ENCODE measurements around the gene IFFO2.
"Not testable (repeated sequence)": the region's sequence is repeated elsewhere in the genome, so short reads cannot be mapped to it uniquely, and the experiment has no call there.

Gene IFFO2

DNA sequence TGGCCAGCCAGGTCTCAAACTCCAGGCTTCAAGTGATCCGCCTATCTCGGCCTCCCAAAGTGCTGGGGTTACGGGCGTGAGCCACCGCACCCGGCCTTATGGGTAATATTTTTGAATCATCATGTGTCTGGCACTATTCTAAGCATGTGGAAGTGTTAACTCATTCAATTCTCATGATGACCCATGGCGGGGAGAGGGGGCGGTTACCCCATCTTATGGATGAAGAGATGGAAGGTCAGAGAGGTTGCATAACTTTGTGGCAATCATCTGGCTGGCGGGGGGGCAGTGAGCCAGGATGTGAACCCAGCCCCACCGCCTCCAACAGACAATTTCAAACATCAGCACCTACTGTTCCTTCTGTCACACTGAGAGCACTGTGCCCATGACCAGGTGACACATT, 85.5 kb downstream of the IFFO2 start:
- Mint-ChIP-seq H3K4me3 (no peak overlapping the region), H3K9me3 (no peaks in the 10 kb centered on the region), H3K4me1 (ENCODE audit: low read depth) (no peaks in the 10 kb centered on the region), H3K27me3 (peaks cover 11% of the 10 kb centered on the region), H3K36me3 (ENCODE audit: low read depth) (no peaks in the 10 kb centered on the region), H3K27ac (no peak overlapping the region)
- no peak for DNase-seq

DNA sequence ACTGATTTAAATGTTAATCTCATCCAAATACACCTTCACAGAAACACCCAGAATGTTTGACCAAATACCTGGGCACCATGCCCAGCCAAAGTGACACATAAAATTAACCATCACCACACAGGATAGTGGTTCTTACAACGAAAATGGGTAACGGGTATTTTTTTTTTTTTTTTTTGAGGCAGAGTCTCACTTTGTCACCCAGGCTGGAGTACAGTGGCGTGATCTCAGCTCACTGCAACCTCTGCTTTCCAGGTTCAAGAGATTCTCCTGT, 85.9 kb downstream of the IFFO2 start:
- not testable (repeated sequence) for H3K4me3 Mint-ChIP-seq; DNase-seq; H3K4me1 Mint-ChIP-seq (ENCODE audit: low read depth); H3K36me3 Mint-ChIP-seq (ENCODE audit: low read depth); H3K9me3 Mint-ChIP-seq; H3K27ac Mint-ChIP-seq
- peaks cover 13% of the 10 kb centered on the region for H3K27me3 Mint-ChIP-seq

DNA sequence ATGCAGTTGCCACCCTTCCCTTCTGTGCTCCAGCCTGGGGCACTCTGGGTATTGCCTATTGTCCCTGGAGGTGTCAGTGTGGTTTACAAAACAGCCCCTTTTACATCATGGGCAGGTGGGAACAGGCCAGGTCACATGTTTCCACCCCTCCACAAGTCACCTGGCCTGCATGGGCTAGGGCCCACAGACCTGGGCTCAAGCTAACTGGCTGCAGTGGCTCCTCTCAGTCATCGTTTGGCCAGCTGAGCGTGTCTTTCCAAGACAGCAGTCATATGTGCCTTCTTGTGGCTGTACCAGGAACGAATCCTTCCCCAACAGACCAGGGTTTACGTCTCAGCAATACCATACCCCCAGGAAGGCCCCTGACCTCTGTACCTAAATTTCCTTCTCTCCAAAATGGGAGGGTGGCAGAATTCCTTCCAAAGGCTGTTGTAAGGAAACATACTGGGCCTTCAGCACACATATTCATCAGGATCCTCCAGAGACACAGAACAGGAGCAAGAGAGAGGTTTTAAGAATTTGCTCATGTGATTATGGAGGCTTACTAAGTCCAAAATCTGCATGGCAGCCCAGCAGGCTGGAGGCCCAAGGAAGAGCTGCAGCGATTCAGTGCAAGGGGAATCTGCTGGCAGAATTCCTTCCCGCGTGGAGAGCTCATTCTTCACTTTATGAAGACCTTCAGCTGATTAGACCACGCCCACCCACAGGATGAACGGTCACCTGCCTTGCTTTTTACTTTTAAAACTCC, 86.5 kb downstream of the IFFO2 start:
- Mint-ChIP-seq H3K4me3 (no peak overlapping the region), H3K4me1 (ENCODE audit: low read depth) (no peaks in the 10 kb centered on the region), H3K27me3 (peaks cover 14% of the 10 kb centered on the region), H3K36me3 (ENCODE audit: low read depth) (no peaks in the 10 kb centered on the region), H3K9me3 (no peaks in the 10 kb centered on the region), H3K27ac (no peak overlapping the region)
- no peak for DNase-seq

DNA sequence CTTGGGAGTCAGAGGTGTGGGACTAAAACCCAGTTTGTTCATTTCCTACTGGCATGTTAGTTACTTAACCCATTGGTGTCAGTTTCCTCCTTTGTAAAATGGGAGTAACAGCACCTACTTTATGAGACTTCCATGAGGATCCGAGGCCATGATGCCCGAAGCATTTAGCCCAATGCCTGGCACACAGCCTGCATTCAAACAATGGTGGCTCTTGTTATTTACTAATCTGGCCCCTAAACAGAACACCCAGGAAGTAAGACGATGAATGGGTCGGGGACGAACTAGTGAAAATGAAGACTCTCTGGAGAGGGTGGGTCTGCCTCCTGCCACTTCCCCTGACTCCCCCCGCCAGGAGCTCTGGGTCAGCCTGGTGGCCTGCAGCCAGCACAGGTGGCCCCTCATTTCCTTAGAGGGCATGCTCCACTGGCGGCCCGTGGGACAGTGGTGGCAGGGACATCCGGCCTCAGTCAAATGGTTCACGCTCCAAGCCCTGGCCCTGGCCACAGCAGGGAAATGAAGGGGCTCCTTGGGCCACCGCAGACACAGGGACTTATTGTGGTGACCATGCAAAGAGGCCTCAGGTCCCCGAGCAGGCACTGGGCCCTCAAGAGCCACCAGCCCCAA, 87.6 kb downstream of the IFFO2 start:
- Mint-ChIP-seq H3K4me1 (ENCODE audit: low read depth) (no peaks in the 10 kb centered on the region), H3K4me3 (no peak overlapping the region), H3K27ac (no peak overlapping the region), H3K9me3 (no peaks in the 10 kb centered on the region), H3K36me3 (ENCODE audit: low read depth) (no peaks in the 10 kb centered on the region), H3K27me3 (peaks cover 14% of the 10 kb centered on the region)
- DNase-seq = no peak

DNA sequence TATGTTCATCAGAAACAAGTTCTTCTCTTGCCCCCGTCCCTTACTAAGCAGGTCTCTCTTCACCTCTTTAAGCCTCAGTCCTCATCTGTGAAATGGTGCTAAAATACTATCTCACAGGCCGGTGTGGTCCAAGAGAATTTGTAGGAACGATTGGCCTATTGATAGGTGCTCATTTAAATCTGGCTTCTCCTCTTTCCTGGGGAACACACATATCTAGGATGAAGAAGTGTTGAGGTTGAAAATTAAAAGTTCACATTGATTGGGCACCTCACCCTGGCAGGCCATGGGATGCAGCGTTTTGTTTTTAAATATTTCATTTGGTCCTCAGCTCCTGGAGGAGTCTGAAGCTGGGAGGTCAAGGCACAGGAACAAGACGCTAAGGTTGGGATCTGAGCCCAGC, 88.1 kb downstream of the IFFO2 start:
- no peaks in the 10 kb centered on the region for H3K36me3 Mint-ChIP-seq (ENCODE audit: low read depth)

DNA sequence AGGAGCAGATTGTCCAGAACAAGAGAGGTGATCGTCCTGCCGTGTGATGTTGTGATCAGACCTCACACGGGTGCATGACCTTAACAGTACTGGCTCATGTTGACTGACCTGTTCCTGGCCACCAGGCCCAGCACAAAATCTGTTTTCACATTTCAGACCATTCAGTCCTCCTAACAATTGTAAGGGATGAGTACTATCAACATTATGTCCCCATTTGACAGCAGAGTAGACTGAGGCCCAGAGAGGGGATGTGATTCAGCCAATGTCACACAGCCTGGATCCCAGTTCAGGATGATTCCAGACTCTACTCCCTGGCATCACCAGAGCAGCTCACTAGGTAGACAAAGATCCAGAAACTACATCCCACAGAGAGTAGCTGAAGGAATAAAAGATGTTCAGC, 89.6 kb downstream of the IFFO2 start:
- Mint-ChIP-seq H3K27ac (no peak overlapping the region), H3K4me3 (no peak overlapping the region), H3K27me3 (peaks cover 14% of the 10 kb centered on the region), H3K4me1 (ENCODE audit: low read depth) (no peaks in the 10 kb centered on the region), H3K36me3 (ENCODE audit: low read depth) (no peaks in the 10 kb centered on the region), H3K9me3 (no peaks in the 10 kb centered on the region)
- no peak for DNase-seq

More for the DNA sequence above, 88.1 kb downstream of the IFFO2 start:
- Mint-ChIP-seq H3K27me3 (peaks cover 14% of the 10 kb centered on the region), H3K9me3 (no peaks in the 10 kb centered on the region), H3K4me1 (ENCODE audit: low read depth) (no peaks in the 10 kb centered on the region), H3K27ac (no peak overlapping the region), H3K4me3 (no peak overlapping the region)
- no peak for DNase-seq

DNA sequence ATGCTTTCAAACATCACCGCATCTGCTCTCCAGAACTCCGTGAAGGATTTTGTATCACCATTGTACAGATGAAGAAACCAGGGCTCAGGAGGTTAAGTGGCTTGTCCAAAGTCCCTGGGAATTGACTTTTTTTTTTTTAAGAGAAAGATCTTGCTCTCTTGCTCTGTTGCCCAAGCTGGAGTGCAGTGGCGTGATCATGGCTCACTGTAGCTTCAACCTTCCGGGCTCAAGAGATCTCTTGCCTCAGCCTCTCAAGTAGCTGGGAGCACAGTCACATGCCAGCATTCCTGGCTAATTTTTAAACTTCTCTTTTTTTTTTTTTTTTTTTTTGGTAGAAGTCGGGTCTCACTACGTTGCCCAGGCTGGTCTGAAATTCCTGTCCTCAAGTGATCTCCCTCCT, 90.2 kb downstream of the IFFO2 start:
- DNase-seq = no peak
- Mint-ChIP-seq H3K27ac (no peak overlapping the region), H3K4me1 (ENCODE audit: low read depth) (no peaks in the 10 kb centered on the region), H3K36me3 (ENCODE audit: low read depth) (no peaks in the 10 kb centered on the region), H3K9me3 (no peaks in the 10 kb centered on the region), H3K4me3 (no peak overlapping the region), H3K27me3 (peaks cover 14% of the 10 kb centered on the region)

DNA sequence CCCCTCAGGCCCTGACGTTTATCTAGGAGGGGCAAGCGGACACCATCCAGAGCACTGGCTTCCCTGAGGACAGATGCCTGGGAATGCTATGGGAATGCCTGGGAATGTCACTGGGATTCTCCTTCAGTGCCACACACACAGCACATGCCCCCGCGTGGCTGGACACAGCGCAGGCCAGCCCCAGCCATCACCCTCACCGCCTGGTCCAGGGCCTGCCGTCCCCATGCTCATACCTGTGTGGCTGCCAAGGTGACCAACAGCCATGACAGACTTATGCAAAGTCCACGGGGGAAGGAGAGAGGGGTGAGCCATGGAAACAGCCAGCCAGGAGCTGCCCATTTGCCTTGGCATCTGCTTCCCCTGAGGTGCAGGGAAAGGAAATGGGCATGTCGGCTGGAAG, 91.3 kb downstream of the IFFO2 start:
- Mint-ChIP-seq H3K36me3 (ENCODE audit: low read depth) (no peaks in the 10 kb centered on the region), H3K4me1 (ENCODE audit: low read depth) (no peaks in the 10 kb centered on the region), H3K27me3 (peaks cover 14% of the 10 kb centered on the region), H3K27ac (no peak overlapping the region), H3K4me3 (no peak overlapping the region), H3K9me3 (no peaks in the 10 kb centered on the region)
- no peak for DNase-seq

DNA sequence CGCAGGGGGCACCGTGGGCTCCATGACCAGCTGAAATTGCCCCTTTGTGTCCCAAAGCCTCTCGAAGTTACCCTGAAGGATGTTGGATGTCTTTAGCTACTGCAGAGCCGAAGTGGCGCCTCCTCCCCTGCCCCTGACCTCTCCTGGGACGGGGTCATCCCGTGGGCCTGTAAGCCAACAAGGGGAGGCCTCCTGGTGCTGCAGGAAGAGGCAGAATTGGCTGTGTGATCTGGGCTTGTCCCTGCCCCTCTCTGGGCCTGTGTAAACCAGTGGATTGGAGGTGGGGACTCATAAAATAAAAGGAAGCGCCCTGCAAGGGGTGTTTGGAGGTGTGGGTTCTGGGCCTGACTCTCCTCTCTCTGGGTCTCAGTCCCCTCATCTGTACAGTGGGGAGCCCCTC, 94.9 kb downstream of the IFFO2 start:
- Mint-ChIP-seq H3K36me3 (ENCODE audit: low read depth) (no peaks in the 10 kb centered on the region), H3K4me1 (ENCODE audit: low read depth) (no peaks in the 10 kb centered on the region), H3K27me3 (peaks cover 8% of the 10 kb centered on the region), H3K4me3 (no peak overlapping the region), H3K27ac (no peak overlapping the region), H3K9me3 (no peaks in the 10 kb centered on the region)
- DNase-seq = no peak

DNA sequence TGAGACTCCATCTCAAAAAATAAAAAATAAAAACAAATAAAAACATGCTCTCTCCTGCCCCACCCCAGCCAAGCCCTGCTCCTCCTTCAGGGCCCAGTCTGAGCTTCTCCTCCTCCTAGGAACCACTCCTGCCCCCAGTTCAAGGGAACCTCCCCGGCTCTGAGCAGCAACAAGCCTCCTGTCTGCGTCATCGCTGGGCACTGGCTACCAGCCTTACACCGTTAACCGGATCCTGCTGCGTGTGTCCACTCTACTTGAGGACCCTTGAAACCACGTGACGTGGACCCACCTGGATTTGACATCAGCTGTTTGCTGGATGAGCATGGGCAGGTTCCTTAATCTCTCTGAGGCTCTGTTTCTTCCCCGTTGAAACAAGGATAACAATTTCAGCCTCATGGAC, 95.4 kb downstream of the IFFO2 start:
- Mint-ChIP-seq H3K27ac (no peak overlapping the region), H3K9me3 (no peaks in the 10 kb centered on the region), H3K36me3 (ENCODE audit: low read depth) (no peaks in the 10 kb centered on the region), H3K4me1 (ENCODE audit: low read depth) (no peaks in the 10 kb centered on the region), H3K4me3 (no peak overlapping the region), H3K27me3 (peaks cover 3% of the 10 kb centered on the region)
- no peak for DNase-seq

DNA sequence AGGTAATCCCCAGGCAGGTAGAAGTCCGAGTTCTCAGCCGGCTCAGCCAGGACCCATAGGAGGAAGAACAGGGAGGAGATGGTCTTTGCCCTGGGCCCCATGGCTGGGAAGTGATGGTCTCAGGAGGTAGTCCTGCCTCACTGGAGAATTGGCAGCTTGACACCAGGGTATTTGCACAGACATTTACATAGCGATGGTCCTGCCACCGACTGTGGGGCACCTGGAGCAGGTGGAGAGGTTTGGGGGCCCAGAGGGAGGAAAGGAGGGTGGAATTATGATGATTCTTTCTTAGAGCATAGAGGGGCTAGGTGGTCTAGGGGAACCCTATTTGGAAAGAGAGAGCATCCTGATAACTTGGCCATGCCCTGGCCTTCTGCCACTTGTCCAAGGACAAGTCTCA, 96.9 kb downstream of the IFFO2 start, which contains the start of gene TAS1R2:
Gene TAS1R2, minus strand, starts transcription at position 101 of the 400 bp plus-strand sequence. Its CDS starts 0 bp downstream, at position 101.
- Mint-ChIP-seq H3K9me3 (no peaks in the 10 kb centered on the region), H3K4me1 (ENCODE audit: low read depth) (no peaks in the 10 kb centered on the region), H3K36me3 (ENCODE audit: low read depth) (no peaks in the 10 kb centered on the region), H3K27ac (no peak within 1 kb of the TSS), H3K27me3 (peaks cover 3% of the 10 kb centered on the region), H3K4me3 (no peak within 1 kb of the TSS)
- no peak for DNase-seq

DNA sequence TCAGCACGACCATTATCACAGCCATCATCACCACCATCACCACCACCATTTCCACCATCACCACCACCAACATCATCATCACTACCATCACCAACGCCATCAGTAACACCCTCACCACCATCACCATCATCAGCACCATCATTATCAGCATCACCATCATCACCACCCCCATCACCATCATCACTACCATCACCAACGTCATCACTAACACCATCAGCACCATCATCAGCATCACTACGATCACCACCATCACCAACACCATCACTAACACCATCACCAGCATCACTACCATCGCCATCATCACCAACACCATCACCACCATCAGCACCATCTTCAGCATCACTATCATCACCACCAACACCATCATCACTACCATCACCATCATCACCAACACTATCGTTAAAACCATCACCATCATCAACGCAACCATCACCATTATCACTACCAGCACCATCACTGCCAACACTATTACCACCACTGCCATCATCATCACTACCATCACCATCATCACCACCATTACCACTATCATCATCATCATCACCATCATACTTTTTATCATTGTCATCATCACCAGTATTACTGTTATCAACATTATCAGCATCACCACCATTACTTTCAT, 98.3 kb downstream of the IFFO2 start:
- no peak for DNase-seq
- H3K27me3 Mint-ChIP-seq = peaks cover 3% of the 10 kb centered on the region
- H3K4me1 Mint-ChIP-seq (ENCODE audit: low read depth) = no peaks in the 10 kb centered on the region
- H3K9me3 Mint-ChIP-seq = no peaks in the 10 kb centered on the region
- H3K36me3 Mint-ChIP-seq (ENCODE audit: low read depth) = no peaks in the 10 kb centered on the region
- H3K4me3 Mint-ChIP-seq = no peak overlapping the region
- H3K27ac Mint-ChIP-seq = no peak overlapping the region

DNA sequence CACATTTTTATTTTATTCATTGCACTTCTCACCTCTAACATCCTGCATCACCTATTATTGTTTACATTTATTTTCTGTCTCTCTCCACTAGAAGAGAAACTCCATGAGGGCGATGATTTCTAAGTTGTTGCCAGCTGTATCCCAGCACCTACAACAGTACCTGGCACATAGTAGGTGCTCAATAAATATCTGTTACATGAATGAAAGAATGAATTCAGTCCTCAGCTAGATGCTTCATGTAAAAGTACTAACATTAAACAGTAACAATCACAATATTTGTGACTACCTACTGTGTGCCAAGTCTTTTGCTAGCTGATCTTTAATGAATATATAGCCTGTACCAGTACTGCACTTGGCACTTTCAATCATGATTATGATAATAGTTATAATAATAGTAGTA, 100.0 kb downstream of the IFFO2 start:
- peaks cover 3% of the 10 kb centered on the region for H3K27me3 Mint-ChIP-seq
- no peak overlapping the region for H3K27ac Mint-ChIP-seq
- H3K4me3 Mint-ChIP-seq = no peak overlapping the region
- H3K9me3 Mint-ChIP-seq = no peaks in the 10 kb centered on the region
- H3K36me3 Mint-ChIP-seq (ENCODE audit: low read depth) = no peaks in the 10 kb centered on the region
- H3K4me1 Mint-ChIP-seq (ENCODE audit: low read depth) = no peaks in the 10 kb centered on the region
- DNase-seq = no peak

DNA sequence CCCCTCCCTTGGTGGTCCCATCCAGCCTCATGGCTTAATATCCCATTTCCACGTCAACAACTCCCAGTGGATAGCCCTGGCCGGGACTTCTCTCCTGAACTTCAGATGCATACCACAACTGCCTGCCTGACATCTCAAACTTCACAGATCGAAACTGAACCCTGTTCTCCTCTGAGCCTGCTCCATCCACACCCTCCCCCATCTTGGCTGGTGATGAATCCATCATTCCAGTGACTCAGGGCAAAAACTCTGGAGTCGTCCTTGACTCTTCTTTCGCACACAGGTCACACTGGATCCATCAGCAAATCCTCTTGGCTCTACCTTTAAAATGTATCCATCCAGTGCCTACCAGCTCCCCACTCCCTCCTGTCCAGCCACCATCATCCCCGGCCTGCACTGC, 100.9 kb downstream of the IFFO2 start:
- H3K4me3 Mint-ChIP-seq = no peak overlapping the region
- no peaks in the 10 kb centered on the region for H3K36me3 Mint-ChIP-seq (ENCODE audit: low read depth)
- no peaks in the 10 kb centered on the region for H3K4me1 Mint-ChIP-seq (ENCODE audit: low read depth)
- DNase-seq = no peak
- H3K27ac Mint-ChIP-seq = no peak overlapping the region
- no peaks in the 10 kb centered on the region for H3K9me3 Mint-ChIP-seq
- H3K27me3 Mint-ChIP-seq = peaks cover 3% of the 10 kb centered on the region

DNA sequence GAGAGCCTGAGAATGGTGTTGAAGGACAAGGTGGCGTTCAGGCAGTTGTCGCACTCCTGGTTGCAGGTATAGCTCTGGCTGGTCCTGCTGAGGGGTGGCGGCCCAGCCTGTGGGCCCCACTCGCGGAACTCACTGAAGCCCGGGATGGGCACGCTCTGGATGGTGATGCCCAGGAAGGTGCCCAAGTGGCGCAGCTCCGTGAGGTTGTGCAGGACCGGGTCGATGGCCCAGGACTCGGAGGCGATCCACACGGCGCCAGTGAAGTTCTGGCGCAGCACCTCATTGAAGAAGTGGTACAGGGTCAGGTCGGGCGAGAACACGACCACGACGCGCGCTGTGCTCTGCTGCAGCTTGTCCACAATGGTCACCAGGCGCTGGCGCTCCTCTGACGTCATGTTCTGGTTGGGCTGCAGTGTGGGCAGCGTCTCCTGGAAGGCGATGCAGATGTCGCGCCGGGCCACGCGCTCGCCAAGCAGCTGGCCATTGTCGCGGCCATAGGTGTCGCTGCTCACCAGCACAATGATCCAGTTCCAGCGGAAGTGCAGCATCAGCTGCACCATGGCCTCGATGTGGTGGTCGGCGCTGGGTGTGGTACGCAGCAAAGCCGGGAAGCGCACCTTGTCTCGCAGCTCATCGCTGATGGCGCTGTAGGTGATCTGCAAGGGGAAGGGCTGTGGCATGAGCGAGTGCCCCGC, 102.0 kb downstream of the IFFO2 start:
- DNase-seq = no peak
- Mint-ChIP-seq H3K4me3 (no peak overlapping the region), H3K9me3 (no peaks in the 10 kb centered on the region), H3K27me3 (peaks cover 3% of the 10 kb centered on the region), H3K4me1 (ENCODE audit: low read depth) (no peaks in the 10 kb centered on the region), H3K36me3 (ENCODE audit: low read depth) (no peaks in the 10 kb centered on the region), H3K27ac (no peak overlapping the region)
